RPMI8226 (cell line): Measurements from ENCODE around the gene FBXL17.
A peak's percentile ranks its signal among the peaks of the same experiment; 100 is the strongest.
"Not testable (repeated sequence)": the region's sequence is repeated elsewhere in the genome, so short reads cannot be mapped to it uniquely, and the experiment has no call there.

ENCODE experiments used
- DNase-seq: peaks from one replicate; pipeline ENCODE4 v3.0.0-alpha.2; 2015

FBXL17 gene

GRCh38 chr5:108238936-108239887 is 142.7 kb downstream of the FBXL17 start:
- peak; percentile 8 for DNase-seq

GRCh38 chr5:108238461-108238860 is 143.4 kb downstream of the FBXL17 start:
- no peak for DNase-seq

GRCh38 chr5:108233617-108234155 is 148.2 kb downstream of the FBXL17 start:
- DNase-seq, result no peak

GRCh38 chr5:108232805-108233204 is 149.1 kb downstream of the FBXL17 start:
- DNase-seq, result no peak

GRCh38 chr5:108222011-108222410 is 159.9 kb downstream of the FBXL17 start:
- no peak for DNase-seq

GRCh38 chr5:108220834-108221233 is 161.1 kb downstream of the FBXL17 start:
- DNase-seq, result no peak

GRCh38 chr5:108216890-108217289 is 165.0 kb downstream of the FBXL17 start:
- DNase-seq, result no peak

- DNase-seq, result no peak
These were observed 167.0 kb downstream of the FBXL17 start for GRCh38 chr5:108214857-108215256.

- no peak for DNase-seq
These were observed 169.0 kb downstream of the FBXL17 start for GRCh38 chr5:108212775-108213346.

GRCh38 chr5:108206707-108207106 is 175.2 kb downstream of the FBXL17 start:
- DNase-seq, result no peak

GRCh38 chr5:108201721-108202120 is 180.2 kb downstream of the FBXL17 start:
- no peak for DNase-seq

- DNase-seq, result no peak
These were observed 185.6 kb downstream of the FBXL17 start for GRCh38 chr5:108196276-108196675.

GRCh38 chr5:108193021-108193795 is 188.7 kb downstream of the FBXL17 start:
- DNase-seq, result no peak

- DNase-seq, result no peak
These were observed 197.0 kb downstream of the FBXL17 start for GRCh38 chr5:108184940-108185339.

- no peak for DNase-seq
These were observed 199.9 kb downstream of the FBXL17 start for GRCh38 chr5:108181975-108182374.

- no peak for DNase-seq
These were observed 207.6 kb downstream of the FBXL17 start for GRCh38 chr5:108174286-108174685.

- no peak for DNase-seq
These were observed 210.1 kb downstream of the FBXL17 start for GRCh38 chr5:108171759-108172158.

- DNase-seq, result no peak
These were observed 213.0 kb downstream of the FBXL17 start for GRCh38 chr5:108168915-108169314.

- DNase-seq, result no peak
These were observed 214.7 kb downstream of the FBXL17 start for GRCh38 chr5:108167174-108167573.

- DNase-seq, result no peak
These were observed 217.3 kb downstream of the FBXL17 start for GRCh38 chr5:108164574-108164973.

- not testable (repeated sequence) for DNase-seq
These were observed 229.0 kb downstream of the FBXL17 start for GRCh38 chr5:108152854-108153253.

GRCh38 chr5:108149369-108149768 is 232.5 kb downstream of the FBXL17 start:
- DNase-seq, result no peak

- DNase-seq, result peak; percentile 11
These were observed 233.2 kb downstream of the FBXL17 start for GRCh38 chr5:108148715-108149139.
